A549 (cell line): Measurements from ENCODE around the gene RUVBL1.

Source experiments
- CTCF ChIP-seq: fragments of >200 bp; sonication (Bioruptor Twin); formaldehyde crosslinking; IDR thresholded peaks from 3 replicates; pipeline ENCODE4 v1.5.1; 2016
- E2F6 ChIP-seq: IDR thresholded peaks from 2 replicates; pipeline ENCODE4 v1.6.1; 2012; ENCODE audit warnings: low read depth, borderline replicate concordance

GRCh38 chr3:128050597-128050996 is 73.0 kb downstream of the RUVBL1 start:
- TF ChIP-seq CTCF (no peak), E2F6 (no peak)
